Stimulated activated CD8-positive, alpha-beta memory T cell treated with anti-CD3 and anti-CD28 coated beads, Interleukin-15, amount 100 ng/mL, for 1 hour (primary cell): ENCODE measurements around the gene CCSAP.
"Not testable (repeated sequence)": the region's sequence is repeated elsewhere in the genome, so short reads cannot be mapped to it uniquely, and the experiment has no call there.

Source experiments
- DNase-seq: peaks from one replicate; pipeline ENCODE4 v3.0.0-alpha.2; 2020; ENCODE audit warnings: low read depth

The CCSAP gene, protein sequence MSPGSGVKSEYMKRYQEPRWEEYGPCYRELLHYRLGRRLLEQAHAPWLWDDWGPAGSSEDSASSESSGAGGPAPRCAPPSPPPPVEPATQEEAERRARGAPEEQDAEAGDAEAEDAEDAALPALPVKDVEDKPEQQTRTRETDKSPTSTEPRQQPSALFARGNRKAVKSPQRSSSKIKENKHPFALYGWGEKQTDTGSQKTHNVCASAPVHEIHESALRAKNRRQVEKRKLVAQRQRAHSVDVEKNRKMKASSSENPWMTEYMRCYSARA

GRCh38 chr1:229342656-229343569 lies at the start of gene CCSAP:
Gene CCSAP, minus strand, starts transcription at chr1:229343047. Its CDS starts 582 bp downstream, at chr1:229342465.
- peak; percentile 15 for DNase-seq

DNA sequence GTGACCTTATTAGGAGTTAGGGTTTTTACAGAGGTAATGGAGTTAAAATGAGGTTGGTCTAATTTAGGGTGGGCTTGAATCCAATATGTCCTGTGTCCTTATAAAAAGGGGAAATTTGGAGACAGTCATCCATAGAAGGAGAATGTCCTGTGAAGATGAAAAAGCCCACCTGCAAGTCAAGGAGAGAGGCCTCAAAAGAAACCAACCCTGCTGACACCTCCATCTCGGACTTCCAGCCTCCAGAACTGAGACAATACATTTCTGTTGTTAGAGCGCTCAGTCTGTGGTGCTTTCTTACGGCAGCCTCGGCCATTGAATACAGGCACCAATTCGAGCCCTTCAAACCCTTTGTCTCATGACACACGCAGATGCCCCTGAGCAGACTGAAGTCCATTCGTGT lies 47.3 kb upstream of the CCSAP start:
- no peak for DNase-seq

- DNase-seq, result no peak
Observed at GRCh38 chr1:229388897-229389580, 46.2 kb upstream of the CCSAP start.

DNA sequence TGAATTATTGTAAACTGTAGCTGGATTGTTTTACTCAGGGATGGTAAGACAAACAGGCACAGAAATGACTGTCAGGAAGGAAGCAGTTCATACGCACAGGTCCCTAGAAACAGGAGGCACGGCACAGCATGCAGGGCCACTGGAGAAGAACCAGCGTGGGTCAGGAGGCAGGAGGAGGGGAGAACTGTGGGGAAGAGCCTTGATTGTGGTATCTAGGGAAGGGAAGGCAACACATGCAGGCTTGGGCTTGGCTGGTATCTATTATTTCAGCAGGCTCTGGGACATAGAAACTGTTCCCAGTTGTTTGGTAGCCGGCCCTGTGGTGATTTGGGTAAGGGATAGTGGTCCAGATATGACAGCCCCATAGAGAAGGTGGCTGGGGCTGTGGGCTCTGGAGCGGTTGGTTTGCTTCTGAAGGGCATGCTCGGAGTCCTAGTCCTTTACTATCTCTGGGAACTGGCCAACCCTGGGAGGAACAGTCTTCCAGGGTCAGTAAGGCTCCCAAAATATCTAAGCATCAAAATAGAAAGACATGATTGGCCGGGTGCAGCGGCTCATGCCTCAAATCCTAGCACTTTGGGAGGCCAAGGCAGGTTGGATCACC lies 43.1 kb upstream of the CCSAP start:
- no peak for DNase-seq

DNA sequence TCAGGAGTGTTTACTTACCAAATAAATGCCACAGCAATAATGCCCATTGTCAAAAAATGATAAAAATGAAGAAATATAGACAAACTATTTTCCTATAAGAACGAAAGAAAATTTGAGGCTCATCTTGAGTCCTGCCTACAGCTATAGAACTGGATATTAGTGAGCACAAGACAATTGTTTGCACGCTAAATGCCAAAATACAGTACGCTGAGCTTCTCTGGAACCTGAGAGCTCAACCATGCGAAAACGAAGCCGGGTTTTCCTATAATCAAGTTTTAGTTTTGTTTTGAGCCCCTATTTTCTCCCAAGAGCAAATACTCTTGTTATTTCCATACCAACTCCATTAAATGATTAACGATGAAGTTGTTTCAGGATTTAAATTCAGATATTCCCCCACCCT lies 42.0 kb upstream of the CCSAP start:
- no peak for DNase-seq

- no peak for DNase-seq
Observed at GRCh38 chr1:229383961-229384360, 41.1 kb upstream of the CCSAP start.

DNA sequence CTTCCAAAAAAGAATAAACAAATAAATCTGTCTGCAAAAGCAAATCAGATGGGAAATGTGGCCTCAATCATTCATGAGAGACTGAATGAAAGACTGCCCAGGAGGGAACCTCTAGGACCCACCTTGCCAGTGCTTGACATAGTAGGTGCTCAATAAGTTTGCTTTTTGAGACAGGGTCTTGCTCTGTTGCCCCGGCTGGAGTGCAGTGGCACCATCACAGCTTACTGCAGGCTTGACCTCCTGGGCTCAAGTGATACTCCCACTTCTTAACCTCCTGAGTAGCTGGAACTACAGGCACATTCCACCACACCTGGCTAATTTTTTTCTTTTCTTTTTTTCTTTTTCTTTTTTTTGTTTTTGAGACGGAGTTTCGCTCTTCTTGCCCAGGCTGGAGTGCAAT lies 40.3 kb upstream of the CCSAP start:
- DNase-seq, result no peak

DNA sequence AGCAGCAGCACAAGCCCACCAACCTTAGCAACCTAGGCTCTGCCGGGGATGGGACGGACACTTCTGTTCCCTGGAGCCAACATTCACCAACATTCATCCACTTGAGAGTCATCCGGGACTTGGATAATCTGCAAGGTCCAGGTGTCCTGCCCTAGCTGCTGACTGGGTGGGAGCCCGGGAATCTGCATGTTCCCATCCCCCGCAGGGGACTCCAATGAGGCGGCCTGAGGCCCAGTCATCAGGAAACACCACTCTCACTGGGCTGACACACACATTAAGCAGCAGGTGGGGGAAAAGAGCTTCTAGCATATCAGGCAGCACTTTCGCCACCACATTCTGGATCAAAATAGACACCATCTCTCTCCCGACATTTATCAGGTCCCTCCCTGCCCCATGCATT lies 38.4 kb upstream of the CCSAP start:
- DNase-seq, result no peak

GRCh38 chr1:229380536-229381160 lies 37.8 kb upstream of the CCSAP start:
- no peak for DNase-seq

DNA sequence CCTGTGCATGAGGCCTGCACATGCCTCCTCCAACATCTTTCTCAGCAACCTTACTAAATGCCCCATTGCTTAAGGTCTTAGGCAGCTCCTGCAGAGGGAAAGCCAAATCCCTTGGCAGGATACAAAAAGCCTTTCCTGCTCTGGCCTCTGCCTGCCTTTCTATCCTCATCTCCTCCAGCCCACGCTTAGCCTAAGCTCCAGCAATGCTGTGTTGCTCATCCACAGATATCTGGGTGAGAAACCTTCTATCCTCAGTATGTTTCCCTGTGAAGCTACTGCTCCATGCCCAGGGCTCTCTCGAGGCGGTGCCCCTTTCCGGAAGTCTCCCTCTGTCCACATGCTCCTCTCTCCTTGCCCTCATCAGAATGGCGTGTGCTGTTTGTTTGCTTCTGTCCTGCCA lies 37.0 kb upstream of the CCSAP start:
- DNase-seq, result no peak

GRCh38 chr1:229378586-229379367 lies 35.9 kb upstream of the CCSAP start:
- no peak for DNase-seq

DNA sequence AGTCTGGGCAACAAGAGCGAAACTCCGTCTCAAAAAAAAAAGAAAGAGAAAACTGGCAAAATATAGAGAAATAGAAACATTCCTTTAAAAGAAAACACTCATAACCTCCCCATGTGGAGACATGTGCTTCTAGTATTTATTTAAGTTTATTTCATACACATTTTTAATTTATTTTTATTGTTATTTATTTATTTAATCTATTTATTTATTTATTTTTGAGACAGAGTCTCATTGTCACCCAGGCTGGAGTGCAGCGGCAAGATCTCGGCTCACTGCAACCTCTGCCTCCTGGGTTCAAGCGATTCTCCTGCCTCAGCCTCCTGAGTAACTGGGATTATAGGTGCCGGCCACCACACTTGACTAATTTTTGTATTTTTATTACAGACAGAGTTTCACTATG lies 35.2 kb upstream of the CCSAP start:
- DNase-seq, result not testable (repeated sequence)

DNA sequence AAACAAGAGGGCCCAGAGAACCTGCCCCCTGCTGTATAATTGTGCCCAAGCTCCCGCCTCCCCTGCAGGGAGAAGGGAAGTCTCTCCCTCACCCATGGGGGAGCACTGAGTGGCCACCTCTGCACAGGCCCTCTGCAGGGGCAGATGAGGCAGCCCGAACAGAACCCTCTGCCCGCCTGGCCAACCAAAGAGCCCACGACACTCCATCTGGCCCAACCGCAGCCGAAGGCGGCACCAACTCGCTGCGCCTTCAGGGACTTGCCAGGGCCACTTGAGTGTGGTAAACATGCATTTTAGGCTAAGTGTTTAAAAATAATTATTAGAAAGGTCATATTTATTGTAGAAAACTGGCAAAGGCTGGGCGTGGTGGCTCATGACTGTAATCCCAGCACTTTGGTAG lies 34.6 kb upstream of the CCSAP start:
- DNase-seq, result no peak

DNA sequence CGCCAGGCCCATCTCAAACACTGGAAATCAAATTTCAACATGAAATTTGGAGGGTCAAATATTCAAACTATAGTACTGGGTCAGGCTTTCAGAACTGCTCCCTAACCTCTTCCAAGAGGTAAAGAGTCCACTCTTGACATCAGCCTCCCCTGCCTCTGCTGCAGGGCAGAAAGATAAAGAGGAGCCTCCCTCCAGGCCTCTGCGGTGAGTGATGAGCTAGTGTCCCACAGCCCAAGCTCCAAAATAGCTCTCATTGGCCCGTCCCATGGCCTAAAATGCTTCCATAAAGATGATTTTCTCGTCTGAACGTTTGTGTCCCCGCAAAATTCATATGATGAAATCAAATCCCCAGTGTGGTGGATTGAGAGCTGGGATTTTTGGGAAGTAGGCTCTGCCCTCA lies 33.7 kb upstream of the CCSAP start:
- DNase-seq, result no peak

GRCh38 chr1:229374485-229374884 lies 31.6 kb upstream of the CCSAP start:
- DNase-seq, result no peak

DNA sequence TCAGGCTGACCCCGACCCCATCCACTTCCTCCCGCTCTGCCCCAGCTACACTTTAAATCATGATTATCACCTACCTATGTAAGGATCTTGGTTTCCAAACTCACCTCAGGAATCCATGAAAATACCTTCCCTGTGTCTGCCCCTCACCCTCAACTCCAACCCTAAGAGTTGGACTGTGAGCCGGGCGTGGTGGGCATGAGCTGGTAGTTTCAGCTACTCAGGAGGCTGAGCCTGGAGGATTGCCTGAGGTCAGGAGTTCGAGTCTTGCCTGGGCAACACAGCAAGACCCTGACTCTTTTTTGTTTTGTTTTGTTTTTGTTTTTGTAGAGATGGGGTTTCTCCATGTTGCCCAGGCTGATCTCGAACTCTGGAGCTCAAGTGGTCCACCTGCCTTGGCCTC lies 30.5 kb upstream of the CCSAP start:
- no peak for DNase-seq

DNA sequence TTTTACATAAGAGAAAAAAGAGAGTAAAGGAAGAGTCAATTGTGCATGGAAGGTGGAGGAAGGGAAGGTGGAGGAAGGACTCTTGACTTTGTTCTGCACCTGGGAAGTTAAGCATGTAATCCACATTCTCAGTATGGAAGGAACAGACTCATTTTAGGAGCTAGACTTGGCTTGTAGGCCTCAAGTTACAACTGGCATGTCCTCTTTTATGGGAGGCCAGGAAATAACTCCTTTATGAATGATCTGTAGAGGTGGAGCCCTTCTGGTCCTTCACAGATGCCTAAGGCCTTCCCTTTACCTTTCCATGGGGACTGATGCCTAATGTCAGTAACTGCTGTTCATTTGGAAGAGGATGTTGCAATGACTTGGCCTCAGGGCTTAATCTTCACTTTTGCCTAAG lies 29.4 kb upstream of the CCSAP start:
- no peak for DNase-seq

- DNase-seq, result no peak
Observed at GRCh38 chr1:229371624-229372023, 28.8 kb upstream of the CCSAP start.

DNA sequence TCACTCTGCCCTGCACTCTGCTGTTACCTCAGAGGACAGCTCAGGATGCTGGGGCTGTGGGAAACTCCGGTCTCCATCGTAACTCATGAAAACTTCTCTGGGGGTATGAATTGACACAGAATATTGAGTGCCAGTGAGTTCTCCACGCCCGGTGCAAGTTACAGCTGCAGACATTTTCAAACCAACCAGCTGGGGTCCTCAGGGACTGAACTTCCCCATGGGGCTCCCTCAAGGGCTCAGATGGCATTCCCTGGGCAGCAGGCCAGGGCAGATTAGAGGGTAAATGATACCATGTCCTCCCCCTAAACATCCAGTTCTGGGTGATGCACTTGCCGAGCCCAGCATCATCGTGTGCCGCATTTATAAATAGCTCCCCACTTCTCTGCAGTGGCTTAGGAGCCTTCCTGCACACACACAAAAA lies 27.8 kb upstream of the CCSAP start:
- no peak for DNase-seq

- DNase-seq, result no peak
Observed at GRCh38 chr1:229368347-229368746, 25.5 kb upstream of the CCSAP start.

GRCh38 chr1:229365569-229365968 lies 22.7 kb upstream of the CCSAP start:
- DNase-seq, result no peak
